Measurements from ENCODE around the gene PARP11. TPM values are rescaled to one million over a fixed set of nuclear protein-coding genes. Genes with fewer than 3 reads are reported as not detected.
A peak's percentile ranks its signal among the peaks of the same experiment; 100 is the strongest.
"Not testable (repeated sequence)": the region's sequence is repeated elsewhere in the genome, so short reads cannot be mapped to it uniquely, and the experiment has no call there.

The PARP11 gene
- total RNA-seq, 4 donors from 2014 or later = 4.1 to 6.4 (median 4.8) TPM

- DNase-seq (ENCODE audit: extremely low spot score); H3K36me3 ChIP-seq: not testable (repeated sequence)
- 80% methylated on average over 36 of the region's 98 CpGs for WGBS
Observed at GRCh38 chr12:3838701-3839548, 34.3 kb downstream of the PARP11 start.

DNA sequence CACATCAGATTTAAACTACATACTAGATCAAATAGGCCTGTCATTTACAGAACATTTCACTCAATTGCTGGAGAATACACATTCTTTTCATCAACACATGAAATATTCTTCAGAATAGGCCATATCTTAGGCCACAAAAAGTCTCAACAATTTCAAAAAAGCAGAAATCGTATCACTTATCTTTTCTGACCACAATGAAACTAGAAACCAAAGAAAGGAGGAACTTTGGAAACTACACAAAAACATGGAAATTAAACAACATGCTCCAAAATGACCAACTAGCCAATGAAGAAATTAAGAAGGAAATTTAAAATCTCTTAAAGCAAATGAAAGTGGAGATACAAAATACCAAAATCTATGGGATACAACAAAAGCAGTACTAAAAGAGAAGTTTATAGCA is 35.1 kb downstream of the PARP11 start:
- Histone ChIP-seq H3K27me3 (no peaks in the 10 kb centered on the region), H3K4me3 (no peak overlapping the region), H3K36me3 (peaks cover 0 to 3% (median 0%) of the 10 kb centered on the region in 4 donors), H3K9me3 (no peaks in the 10 kb centered on the region), H3K4me1 (no peaks in the 10 kb centered on the region), H3K27ac (replicated peaks in 1 of 4) (no peak overlapping the region)
- WGBS = 76% methylated on average over 1 of the region's 1 CpG
- no peak for TF ChIP-seq POLR2A (IDR thresholded peaks at IDR 0.05; ENCODE audit: low read depth)
- TF ChIP-seq EP300 (IDR thresholded peaks at IDR 0.05) = no peak
- no peak for TF ChIP-seq POLR2AphosphoS5 (IDR thresholded peaks at IDR 0.05)
- TF ChIP-seq, protein P1, sequence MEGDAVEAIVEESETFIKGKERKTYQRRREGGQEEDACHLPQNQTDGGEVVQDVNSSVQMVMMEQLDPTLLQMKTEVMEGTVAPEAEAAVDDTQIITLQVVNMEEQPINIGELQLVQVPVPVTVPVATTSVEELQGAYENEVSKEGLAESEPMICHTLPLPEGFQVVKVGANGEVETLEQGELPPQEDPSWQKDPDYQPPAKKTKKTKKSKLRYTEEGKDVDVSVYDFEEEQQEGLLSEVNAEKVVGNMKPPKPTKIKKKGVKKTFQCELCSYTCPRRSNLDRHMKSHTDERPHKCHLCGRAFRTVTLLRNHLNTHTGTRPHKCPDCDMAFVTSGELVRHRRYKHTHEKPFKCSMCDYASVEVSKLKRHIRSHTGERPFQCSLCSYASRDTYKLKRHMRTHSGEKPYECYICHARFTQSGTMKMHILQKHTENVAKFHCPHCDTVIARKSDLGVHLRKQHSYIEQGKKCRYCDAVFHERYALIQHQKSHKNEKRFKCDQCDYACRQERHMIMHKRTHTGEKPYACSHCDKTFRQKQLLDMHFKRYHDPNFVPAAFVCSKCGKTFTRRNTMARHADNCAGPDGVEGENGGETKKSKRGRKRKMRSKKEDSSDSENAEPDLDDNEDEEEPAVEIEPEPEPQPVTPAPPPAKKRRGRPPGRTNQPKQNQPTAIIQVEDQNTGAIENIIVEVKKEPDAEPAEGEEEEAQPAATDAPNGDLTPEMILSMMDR (IDR thresholded peaks at IDR 0.05) = no peak
- no peak for DNase-seq (ENCODE audit: extremely low spot score)
- intact Hi-C loops (cut with DNase I) = no loop called here

More at GRCh38 chr12:3838701-3839548, 34.3 kb downstream of the PARP11 start:
- intact Hi-C loops (cut with DNase I); H3K9me3 ChIP-seq; H3K4me1 ChIP-seq; H3K27ac ChIP-seq (replicated peaks in 1 of 4); H3K27me3 ChIP-seq: not testable (repeated sequence)
- H3K4me3 ChIP-seq = peak overlapping the region in 1 of 4 donors; percentile 34

DNA sequence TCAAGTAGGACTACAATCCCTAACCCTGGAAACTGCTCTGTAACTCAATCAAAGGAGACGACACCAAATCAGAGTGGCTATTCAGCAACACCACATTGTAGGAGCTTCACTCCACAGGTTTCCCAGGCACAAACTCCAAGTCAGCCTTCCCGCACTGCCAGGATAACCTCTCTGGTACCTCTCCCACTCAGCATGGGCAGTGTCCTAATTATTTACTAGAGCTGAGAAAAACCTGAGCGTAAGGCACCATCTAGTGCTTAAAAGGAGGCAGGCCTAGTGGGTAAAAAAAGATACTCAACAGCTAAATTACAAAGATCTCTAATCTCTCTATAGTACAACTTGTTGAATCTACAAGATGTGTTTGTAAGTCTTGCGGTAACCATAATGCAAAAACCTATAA is 36.1 kb downstream of the PARP11 start:
- no peak for TF ChIP-seq EP300 (IDR thresholded peaks at IDR 0.05)
- TF ChIP-seq, protein P1 (IDR thresholded peaks at IDR 0.05) = no peak
- TF ChIP-seq POLR2AphosphoS5 (IDR thresholded peaks at IDR 0.05) = no peak
- no peak for TF ChIP-seq POLR2A (IDR thresholded peaks at IDR 0.05; ENCODE audit: low read depth)
- Histone ChIP-seq H3K27me3 (no peaks in the 10 kb centered on the region), H3K27ac (replicated peaks in 1 of 4) (no peak overlapping the region), H3K4me3 (no peak overlapping the region), H3K4me1 (no peaks in the 10 kb centered on the region), H3K9me3 (no peaks in the 10 kb centered on the region), H3K36me3 (peaks cover 0 to 3% (median 0%) of the 10 kb centered on the region in 4 donors)
- DNase-seq (ENCODE audit: extremely low spot score) = no peak
- over 99% methylated on average over 4 of the region's 4 CpGs for WGBS
- intact Hi-C loops (cut with DNase I) = no loop called here

DNA sequence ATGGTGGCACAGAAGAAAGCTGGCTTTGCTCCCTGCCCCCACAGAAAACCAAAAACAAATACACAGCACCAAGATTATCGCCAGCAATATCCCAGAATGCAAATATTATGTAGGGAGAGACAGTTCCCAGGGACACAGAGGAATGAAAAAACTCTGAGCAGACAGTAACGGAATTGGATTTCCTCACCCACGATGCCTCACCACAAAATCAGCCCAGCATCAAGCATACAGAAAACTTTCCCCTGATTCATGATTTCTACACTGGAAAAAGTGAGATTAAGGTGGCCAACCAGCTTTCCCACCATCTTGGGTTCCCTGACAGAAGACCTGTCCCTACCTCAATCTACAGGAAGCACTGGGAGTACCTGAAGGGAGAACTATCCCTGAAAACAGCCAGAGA is 36.6 kb downstream of the PARP11 start:
- TF ChIP-seq EP300 (IDR thresholded peaks at IDR 0.05) (no peak), POLR2AphosphoS5 (IDR thresholded peaks at IDR 0.05) (no peak)
- intact Hi-C loops (cut with DNase I) = no loop called here
- 97% methylated on average over 3 of the region's 3 CpGs for WGBS
- Histone ChIP-seq H3K9me3 (no peaks in the 10 kb centered on the region), H3K4me1 (no peaks in the 10 kb centered on the region), H3K27me3 (no peaks in the 10 kb centered on the region), H3K27ac (replicated peaks in 1 of 4) (no peak overlapping the region), H3K36me3 (peaks cover 0 to 3% (median 0%) of the 10 kb centered on the region in 4 donors), H3K4me3 (no peak overlapping the region)
- no peak for DNase-seq (ENCODE audit: extremely low spot score)

- WGBS = 81% methylated on average over 2 of the region's 2 CpGs
- intact Hi-C loops (cut with DNase I) = no loop called here
- TF ChIP-seq EP300 (IDR thresholded peaks at IDR 0.05) (no peak), POLR2AphosphoS5 (IDR thresholded peaks at IDR 0.05) (no peak)
Observed at GRCh38 chr12:3835914-3836313, 37.3 kb downstream of the PARP11 start.

DNA sequence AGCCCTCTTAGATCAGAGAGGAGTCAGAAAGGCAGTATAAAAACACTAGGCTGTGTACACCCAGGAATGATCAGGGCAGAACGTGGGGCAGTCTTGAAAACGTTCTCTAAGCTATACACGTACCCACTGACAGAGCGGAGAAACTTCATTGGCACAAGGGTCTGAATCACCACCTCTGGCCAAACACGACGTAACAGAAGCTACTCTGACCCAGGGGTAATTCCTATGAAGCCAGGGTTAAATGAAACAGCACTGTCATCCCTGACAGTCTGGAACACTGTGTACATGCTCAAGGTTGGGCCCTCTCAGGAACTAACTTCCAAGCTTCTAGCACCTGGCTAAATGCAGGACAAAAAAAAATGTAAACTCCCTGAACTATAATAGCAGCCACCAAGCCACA is 38.4 kb downstream of the PARP11 start:
- H3K27ac ChIP-seq (replicated peaks in 1 of 4) = no peak overlapping the region
- 87% methylated on average over 6 of the region's 6 CpGs for WGBS
- TF ChIP-seq POLR2A (IDR thresholded peaks at IDR 0.05; ENCODE audit: low read depth) = no peak

More at GRCh38 chr12:3835914-3836313, 37.3 kb downstream of the PARP11 start:
- peaks cover 0 to 3% (median 0%) of the 10 kb centered on the region in 4 donors for H3K36me3 ChIP-seq
- no peak overlapping the region for H3K4me3 ChIP-seq
- H3K4me1 ChIP-seq = peaks cover 0 to 5% (median 0%) of the 10 kb centered on the region in 4 donors
- H3K27me3 ChIP-seq = no peaks in the 10 kb centered on the region
- no peak for DNase-seq (ENCODE audit: extremely low spot score)
- no peak overlapping the region for H3K27ac ChIP-seq (replicated peaks in 1 of 4)
- no peaks in the 10 kb centered on the region for H3K9me3 ChIP-seq

More for the DNA sequence above, 38.4 kb downstream of the PARP11 start:
- Histone ChIP-seq H3K9me3 (no peaks in the 10 kb centered on the region), H3K4me3 (no peak overlapping the region), H3K4me1 (peaks cover 0 to 5% (median 0%) of the 10 kb centered on the region in 4 donors), H3K36me3 (peaks cover 0 to 3% (median 0%) of the 10 kb centered on the region in 4 donors), H3K27me3 (no peaks in the 10 kb centered on the region)
- intact Hi-C loops (cut with DNase I) = no loop called here
- DNase-seq (ENCODE audit: extremely low spot score) = no peak
